ENCODE data around the gene NINL.

Gene NINL

DNA sequence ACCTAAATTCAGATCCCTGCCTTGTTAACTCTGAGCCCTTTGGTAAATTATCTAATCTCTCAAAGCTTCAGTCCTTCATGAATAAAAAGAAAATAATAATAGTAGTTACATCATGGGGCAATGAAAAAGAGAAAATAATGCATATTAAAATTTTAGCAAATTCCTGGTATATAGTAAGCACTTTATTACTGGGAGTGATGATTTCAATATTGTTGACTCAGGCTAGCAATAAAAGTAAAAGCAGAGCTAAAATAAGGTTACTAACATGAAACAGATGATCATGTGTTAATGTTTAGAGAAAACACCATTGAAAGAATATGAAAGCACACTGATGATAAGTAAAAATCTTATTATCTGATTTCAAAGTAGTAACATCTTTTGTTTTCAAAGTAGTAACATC, 164.2 kb downstream of the NINL start:
- DNase-seq (ENCODE audit: low read depth in 1 of 2, low spot score in 1 of 2): no peak

DNA sequence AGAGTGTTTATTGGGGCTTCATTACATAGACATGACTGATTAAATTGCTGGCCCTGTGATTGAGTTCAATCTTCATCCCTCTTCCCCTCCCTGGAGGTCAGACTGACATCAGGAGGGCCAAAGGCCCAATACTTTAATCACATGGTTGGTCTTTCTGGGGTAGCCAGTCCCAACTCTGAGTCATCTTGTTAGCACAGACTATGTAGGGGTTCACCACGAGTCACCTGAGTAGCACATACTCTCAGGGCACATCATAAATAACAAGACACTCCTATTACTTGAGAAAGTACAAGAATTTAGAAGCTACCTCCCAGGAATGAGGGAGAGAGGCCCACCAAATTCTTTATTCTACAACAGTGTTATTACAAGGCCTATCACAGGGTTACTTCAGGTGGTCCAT, 166.6 kb downstream of the NINL start:
- no peak for DNase-seq (ENCODE audit: low read depth in 1 of 2, low spot score in 1 of 2)

- no peak for DNase-seq (ENCODE audit: low read depth in 1 of 2, low spot score in 1 of 2)
These were observed 176.4 kb downstream of the NINL start for GRCh38 chr20:25408890-25409289.

DNA sequence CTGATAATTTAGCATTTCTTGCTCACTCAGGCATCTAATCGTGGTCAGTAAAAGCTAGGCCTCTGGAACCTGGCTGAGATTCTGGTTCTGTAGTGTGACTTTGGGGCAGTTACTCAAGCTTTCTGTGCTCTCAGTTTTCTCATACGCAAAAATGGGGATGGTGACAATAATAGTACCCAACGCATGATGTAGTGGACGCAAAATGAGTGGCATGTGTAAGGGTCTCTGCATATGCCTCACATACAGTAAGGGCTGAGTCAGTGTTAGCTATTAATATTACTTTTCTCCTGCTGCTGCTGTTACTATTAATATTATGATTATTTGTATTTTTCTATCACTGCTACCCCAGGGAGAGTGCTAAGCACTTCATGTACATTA, 177.2 kb downstream of the NINL start:
- no peak for DNase-seq (ENCODE audit: low read depth in 1 of 2, low spot score in 1 of 2)

GRCh38 chr20:25407311-25408169, 177.8 kb downstream of the NINL start, which contains the start of gene GINS1:
Gene GINS1, plus strand, starts transcription at chr20:25407673. Its CDS starts 148 bp downstream, at chr20:25407821.
- peak; percentile 42 to 59 for DNase-seq (ENCODE audit: low read depth in 1 of 2, low spot score in 1 of 2)
